Measurements from ENCODE around the gene RBM45.
"Not testable (repeated sequence)": the region's sequence is repeated elsewhere in the genome, so short reads cannot be mapped to it uniquely, and the experiment has no call there.

The RBM45 gene

DNA sequence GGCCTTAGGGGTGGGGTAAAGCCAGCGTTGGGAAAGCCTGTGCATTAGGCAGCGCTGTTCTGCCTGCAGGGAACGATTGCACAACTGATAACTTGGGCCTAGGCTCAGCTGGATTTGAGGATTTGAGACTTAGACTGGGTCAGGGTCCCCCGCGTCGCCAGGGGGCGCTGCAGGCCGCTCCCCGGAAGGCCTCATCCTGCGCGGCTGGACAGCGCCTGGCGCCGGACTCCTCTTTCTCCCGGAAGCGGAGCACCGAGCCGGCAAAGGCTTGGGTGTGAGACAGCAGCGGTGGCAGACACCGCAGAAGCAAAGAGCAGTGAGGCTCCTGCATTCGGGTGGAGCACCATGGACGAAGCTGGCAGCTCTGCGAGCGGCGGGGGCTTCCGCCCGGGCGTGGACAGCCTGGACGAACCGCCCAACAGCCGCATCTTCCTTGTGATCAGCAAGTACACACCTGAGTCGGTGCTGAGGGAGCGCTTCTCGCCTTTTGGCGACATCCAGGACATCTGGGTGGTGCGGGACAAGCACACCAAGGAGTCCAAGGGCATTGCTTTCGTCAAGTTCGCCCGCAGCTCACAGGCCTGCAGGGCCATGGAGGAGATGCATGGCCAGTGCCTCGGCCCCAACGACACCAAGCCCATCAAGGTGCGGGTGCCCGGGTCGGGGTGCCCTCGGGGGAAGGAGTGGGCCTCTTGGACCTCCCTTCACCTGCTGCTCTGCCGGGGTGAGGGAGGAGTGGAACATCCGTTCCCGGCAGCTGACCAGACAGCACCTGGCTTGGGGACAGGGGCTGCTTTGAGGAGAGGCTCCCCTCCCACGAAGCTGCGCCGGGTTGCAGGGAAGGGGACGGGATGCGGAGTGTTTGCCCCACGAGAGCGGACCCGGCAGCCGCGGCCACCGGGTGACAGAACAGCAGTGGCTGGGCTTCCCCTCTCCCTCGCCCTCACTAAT lies at the start of gene RBM45:
Gene RBM45, plus strand, starts transcription at position 236 of the 951 bp plus-strand sequence. Its CDS starts 110 bp downstream, at position 346.
- peak; percentile 87 for DNase-seq (ENCODE audit: insufficient read length, low spot score)
- FAIRE-seq: peak; percentile 81

DNA sequence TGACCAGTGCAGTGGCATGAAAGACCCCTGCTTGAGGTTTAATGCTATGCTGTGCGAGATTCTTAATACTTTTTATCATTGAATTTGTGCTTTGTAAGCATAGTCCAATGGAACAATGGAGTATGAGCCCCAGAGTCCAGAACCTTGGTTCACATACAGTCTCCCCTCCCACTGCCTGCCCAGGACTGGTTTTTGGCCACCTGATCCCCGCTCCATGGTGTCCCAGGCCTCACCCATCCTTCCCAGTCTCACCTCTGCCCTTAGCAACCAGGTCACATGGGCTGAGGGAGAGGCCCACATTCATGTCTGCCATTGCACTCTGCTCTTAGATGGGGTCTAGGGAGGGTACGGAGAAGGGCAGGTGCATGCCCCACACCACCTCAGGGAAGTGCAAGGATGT lies 45.9 kb upstream of the RBM45 start:
- DNase-seq (ENCODE audit: insufficient read length, low spot score) (no peak), FAIRE-seq (no peak)

- no peak for DNase-seq (ENCODE audit: insufficient read length, low spot score)
- FAIRE-seq: no peak
These were observed 45.2 kb upstream of the RBM45 start for GRCh38 chr2:178066890-178067669.

DNA sequence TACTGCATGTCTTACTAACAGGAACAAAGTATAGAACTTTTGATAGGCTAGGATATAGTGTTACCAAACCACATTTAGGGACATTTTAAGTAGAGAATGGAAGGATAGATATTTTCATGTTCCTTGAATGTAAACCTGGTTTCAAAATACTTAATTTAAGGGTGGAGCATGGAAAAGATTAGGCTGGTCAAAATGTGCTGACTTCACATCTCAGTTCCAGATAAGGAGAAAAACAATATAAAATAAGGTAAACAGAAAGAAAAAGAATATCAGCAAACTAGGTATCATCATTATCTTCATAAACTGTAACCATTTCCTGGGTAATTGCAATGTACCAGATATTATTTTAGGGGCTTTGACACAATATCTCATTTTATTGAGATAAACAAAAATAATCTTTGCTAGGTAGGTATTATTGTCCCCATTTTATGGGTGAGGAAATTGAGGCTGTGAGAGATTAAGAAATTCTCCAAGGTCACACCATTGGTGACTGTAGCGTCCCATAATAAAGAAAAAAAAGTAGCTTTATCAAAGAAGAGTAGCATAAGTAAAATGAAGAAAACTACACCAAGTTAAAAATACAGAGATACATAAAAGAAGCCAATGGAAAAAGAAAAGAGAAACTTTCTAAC lies 43.3 kb upstream of the RBM45 start:
- DNase-seq (ENCODE audit: insufficient read length, low spot score) (no peak), FAIRE-seq (no peak)

DNA sequence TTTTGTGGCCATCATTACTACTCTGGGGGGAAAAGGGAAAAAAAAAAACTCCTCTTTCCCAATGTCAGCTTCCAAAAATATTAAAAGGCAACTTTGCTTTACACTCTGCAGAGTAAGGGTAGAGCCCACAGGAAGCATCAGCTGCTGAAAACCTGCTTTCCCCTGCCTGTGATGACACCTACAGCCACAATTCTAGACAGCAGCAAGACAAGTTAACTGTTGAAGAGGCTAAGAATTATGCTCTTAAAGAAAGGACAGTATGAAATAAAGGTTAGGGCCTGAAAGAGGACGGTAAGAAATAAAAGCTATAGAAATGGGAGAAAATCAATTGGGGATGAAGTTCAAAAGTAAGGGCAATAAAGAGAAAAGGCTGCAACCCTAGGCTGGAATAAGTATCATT lies 42.7 kb upstream of the RBM45 start:
- DNase-seq (ENCODE audit: insufficient read length, low spot score): no peak
- no peak for FAIRE-seq

DNA sequence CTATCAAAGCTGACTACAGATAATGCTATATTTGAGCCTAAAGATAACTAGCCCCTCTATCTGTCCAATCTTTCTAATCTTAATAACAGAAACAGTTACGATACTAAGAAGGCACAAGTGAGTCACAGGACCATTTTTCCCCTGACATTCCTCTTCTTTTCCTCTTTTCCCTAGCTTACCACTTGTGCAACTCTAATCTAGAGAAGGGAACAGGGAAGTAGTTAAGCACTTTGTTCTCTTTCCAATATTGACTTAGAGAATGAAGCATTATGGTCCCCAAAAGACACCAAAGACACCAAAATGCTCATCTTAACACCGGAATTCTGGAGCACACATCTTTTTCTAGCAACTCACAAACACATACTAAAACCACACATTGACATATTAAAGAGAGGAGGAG lies 41.4 kb upstream of the RBM45 start:
- FAIRE-seq (no peak), DNase-seq (ENCODE audit: insufficient read length, low spot score) (no peak)

- no peak for DNase-seq (ENCODE audit: insufficient read length, low spot score)
- no peak for FAIRE-seq
These were observed 40.2 kb upstream of the RBM45 start for GRCh38 chr2:178072000-178072382.

- DNase-seq (ENCODE audit: insufficient read length, low spot score) (peak; percentile 80), FAIRE-seq (peak; percentile 73)
These were observed 39.6 kb upstream of the RBM45 start, which contains the start of gene PDE11A for GRCh38 chr2:178072383-178073301. TSS of gene PDE11A (minus strand) at chr2:178072777. CDS start at chr2:178072437, 340 bp downstream.

GRCh38 chr2:178074123-178075005 lies 37.9 kb upstream of the RBM45 start:
- FAIRE-seq (no peak), DNase-seq (ENCODE audit: insufficient read length, low spot score) (no peak)

DNA sequence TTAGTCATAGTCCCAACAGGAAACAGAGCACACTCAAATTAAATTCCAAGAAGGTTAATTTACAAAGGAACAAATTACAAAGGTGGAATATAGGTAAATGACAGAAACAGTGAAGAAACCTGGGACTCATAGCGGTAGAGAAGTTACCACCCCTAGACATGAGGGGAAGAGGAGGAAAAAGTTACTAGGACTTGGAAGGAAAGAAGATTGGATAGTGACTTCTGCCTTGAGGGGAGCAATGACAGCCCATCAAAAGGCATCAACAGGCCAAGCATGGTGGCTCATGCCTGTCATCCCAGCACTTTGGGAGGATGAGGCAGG lies 37.3 kb upstream of the RBM45 start:
- no peak for FAIRE-seq
- DNase-seq (ENCODE audit: insufficient read length, low spot score): no peak

DNA sequence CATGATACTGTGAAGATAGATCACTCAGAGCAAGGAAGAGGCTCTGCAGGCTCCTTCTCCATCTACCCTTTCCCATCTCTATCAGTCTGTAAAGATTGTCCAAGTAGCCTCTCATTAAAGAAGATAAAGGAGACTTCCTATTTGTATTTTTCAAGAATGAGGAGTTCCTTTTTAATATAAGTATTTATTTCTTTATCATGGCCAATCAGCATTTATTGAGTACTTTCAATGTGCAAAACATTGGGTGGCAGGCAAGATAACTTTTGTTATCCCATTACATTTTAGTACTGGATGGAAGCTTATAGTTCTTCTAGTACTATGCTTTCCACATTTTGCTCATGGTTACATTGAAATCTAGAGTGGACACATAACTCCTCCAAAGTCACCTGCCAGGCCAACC lies 36.1 kb upstream of the RBM45 start:
- DNase-seq (ENCODE audit: insufficient read length, low spot score) (no peak), FAIRE-seq (no peak)

- not testable (repeated sequence) for FAIRE-seq; DNase-seq (ENCODE audit: insufficient read length, low spot score)
These were observed 33.0 kb upstream of the RBM45 start for GRCh38 chr2:178079279-178079678.

- FAIRE-seq (no peak), DNase-seq (ENCODE audit: insufficient read length, low spot score) (no peak)
These were observed 29.7 kb upstream of the RBM45 start for GRCh38 chr2:178082408-178083045.

DNA sequence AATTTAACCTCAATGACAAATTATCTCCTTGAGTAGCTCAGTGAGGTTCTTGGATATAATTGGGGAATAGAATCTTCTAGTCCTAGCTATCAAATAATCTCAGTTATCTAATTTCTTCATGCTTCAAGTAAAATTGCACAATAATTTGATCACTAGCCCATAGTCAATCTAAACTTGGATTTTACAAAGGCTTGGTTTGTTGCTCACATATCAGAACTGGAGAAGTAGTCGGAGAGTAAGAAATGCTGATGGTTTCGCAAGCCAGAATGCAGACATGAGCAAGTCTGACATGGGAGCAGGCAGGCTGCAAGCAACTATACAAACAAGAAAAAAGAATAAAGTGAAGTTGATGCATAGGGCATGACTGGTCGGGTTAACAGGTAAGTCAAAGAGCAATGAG lies 28.0 kb upstream of the RBM45 start:
- no peak for DNase-seq (ENCODE audit: insufficient read length, low spot score)
- FAIRE-seq: no peak

DNA sequence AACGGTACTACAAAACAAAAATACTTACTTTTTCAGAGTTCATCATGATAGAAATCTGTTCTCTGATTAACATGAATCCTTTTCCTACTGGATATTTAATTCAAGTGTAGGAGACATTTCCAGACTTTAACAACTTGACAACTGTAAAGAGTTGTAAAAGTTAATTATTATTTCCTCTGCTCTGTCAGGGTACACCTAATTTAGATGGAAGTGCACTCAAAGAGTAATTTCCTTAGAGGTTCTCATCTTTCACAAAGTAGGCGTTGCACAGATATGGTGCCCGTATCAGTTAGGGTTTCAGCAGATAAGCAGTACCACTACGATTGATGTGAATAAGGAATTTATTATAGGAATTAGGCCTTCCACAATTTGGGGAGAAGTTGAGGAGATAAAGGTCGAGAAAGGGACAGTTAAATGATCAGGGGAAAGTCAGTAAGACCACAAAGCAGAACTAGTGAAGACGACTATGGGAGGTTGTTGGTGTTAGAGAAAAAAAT lies 23.4 kb upstream of the RBM45 start:
- no peak for DNase-seq (ENCODE audit: insufficient read length, low spot score)

GRCh38 chr2:178093471-178093870 lies 18.8 kb upstream of the RBM45 start:
- DNase-seq (ENCODE audit: insufficient read length, low spot score) (no peak), FAIRE-seq (no peak)

More for the DNA sequence above, 23.4 kb upstream of the RBM45 start:
- FAIRE-seq: no peak

DNA sequence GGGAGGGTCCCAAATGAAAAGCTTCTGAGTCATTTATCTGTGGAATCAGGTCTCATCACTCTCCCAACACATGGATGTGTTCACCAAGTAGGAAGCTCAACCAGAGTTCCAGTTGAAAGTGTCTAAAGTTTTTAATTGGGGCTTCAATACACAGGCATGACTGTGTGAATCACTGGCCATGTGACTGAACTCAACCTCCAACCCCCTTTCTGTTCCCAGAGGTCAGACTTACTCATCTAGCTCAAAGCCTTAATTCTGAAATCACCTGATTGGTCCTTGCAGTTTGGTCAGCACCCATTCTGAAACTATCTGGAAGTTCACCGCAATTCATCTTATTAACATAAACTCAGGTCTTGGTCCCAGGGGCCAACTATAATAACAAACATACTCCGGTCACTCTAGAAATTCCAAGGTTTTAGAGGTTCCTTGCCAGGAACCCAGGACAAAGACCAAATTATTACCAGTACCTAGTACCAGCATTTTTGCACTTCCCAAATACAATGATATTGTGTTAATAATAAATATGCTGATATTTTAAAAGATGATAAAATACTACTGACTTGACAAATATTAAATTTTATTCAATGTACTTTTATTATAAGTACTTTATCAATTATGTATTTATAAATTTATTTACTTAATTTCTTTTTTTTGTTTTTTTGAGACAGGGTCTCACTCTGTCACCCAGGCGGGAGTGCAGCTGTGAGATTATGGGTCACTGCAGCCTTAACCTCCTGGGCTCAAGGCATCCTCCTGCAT lies 10.7 kb upstream of the RBM45 start:
- DNase-seq (ENCODE audit: insufficient read length, low spot score) (no peak), FAIRE-seq (no peak)

DNA sequence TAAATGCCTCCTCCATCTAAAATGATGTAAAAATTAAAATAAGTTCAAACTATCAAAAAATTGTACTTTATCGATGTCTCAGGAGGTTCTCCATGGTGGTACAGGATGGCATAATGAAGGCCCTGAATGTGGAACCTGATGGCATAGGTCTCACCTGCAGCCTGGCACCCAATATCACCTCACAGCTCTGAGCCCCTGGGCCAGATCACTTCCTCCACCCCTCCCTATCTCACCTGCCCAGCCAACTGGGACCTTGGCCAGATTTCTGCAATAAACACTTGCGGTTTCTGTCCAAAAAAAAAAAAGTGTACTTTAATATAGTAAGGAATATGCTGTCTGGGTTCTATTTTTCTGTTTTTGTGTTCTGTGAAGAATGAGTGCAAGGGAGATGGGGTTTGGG lies 6.7 kb upstream of the RBM45 start:
- DNase-seq (ENCODE audit: insufficient read length, low spot score): no peak
- FAIRE-seq: no peak

Measured in HTR-8/SVneo (cell line).